HG02840 (cell line): Measurements from ENCODE around the gene POT1.

Source experiments
- ATAC-seq: cut with Tn5 transposase; IDR thresholded peaks from one replicate; pipeline ENCODE4 v1.9.1; 2021; ENCODE audit warnings: mild to moderate bottlenecking, moderate library complexity, moderate number of reproducible peaks; ENCODE audit not compliant: unreplicated experiment, low FRiP score

POT1 gene

DNA sequence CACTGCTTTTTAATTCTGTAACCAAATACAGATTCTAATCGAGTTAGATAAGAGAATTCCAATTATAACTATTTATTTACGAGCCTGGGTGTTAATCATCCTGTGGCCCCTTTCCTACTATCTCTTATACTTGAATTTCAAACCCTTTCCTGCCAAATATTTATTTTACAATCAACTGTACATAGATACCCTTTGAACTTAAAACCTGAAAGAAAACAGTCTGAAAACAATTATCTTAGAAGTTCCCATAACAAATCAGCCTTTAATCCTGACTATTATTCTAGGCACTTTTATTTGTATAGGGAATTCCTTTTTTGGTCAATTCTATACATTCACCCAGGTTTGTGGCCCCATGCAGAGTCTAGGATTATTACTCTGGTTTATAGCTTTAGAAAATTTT, 153.5 kb downstream of the POT1 start:
- ATAC-seq, result no peak

DNA sequence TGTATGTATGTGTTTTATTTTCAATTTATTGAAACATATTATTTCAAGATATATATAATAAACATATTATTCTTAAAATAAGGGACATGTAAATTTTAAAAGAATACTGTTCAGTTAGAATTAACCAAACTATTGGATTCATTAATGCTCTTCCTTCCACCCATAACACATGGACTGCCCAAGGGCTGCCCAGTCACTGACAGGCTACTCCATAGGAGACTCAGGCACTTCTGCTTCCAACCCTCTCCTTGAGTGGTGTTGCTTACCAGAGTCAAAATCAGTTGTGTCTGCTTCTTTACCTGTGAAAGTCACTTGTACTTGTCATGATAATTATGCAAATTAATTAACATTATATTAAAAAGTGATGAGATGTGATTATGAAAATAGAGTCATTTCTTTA, 154.2 kb downstream of the POT1 start:
- ATAC-seq, result no peak

DNA sequence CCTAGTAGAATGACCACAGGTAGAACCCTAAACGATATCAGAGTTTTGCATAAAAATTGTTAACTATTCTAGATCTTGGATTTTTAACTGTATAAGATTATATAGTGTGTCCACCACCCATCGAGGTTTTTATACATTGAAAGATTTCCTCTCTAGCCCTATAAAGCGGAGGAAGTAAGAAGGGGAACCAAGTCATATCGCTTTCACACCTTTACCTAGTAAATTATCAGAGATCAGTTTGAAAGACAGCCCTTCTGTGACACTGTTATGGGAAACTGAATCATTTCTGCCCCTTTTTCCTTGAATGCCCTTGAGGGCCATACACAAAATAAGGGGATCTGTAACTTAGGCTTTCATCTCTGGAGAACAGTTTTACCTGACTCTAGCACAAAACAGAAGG, 155.7 kb downstream of the POT1 start:
- no peak for ATAC-seq

DNA sequence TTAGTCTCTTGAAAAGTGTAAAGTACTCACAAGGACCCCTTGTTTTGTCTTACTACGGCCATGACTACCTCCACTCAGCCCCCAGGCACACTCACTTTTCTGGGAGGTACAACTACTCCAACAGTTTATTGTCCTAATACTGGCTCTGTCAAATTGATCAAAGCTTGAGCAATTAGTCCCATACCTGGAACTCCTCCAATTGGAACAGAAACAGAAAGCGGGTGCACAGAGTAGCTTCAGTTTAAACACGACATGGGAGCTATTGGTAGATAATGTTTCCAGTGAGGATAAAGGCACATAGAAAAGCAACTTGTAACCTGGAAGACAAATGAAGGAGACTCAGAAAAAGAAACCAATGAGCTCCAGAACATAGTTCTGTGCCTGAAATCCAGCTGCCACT, 156.3 kb downstream of the POT1 start:
- ATAC-seq, result no peak
